Endodermal cell (in vitro differentiated cells): ENCODE data around the gene NOVA1. TPM values are rescaled to one million over a fixed set of nuclear protein-coding genes. Genes with fewer than 3 reads are reported as not detected.

ENCODE experiments used
- DNase-seq: peaks from one replicate; pipeline ENCODE4 v3.0.0-alpha.2; 2017
- H3K27ac ChIP-seq: 2 replicates; pipeline ENCODE4 v1.5.1; 2013; ENCODE audit warnings: mild to moderate bottlenecking, low read depth, low read length, moderate library complexity
- H3K27me3 ChIP-seq: 2 replicates; pipeline ENCODE4 v1.6.1; 2013; ENCODE audit warnings: mild to moderate bottlenecking, low read length, moderate library complexity; ENCODE audit not compliant: insufficient read depth, control insufficient read depth, poor library complexity, severe bottlenecking
- H3K36me3 ChIP-seq: 2 replicates; pipeline ENCODE4 v1.7.0; 2013; ENCODE audit warnings: mild to moderate bottlenecking, low read length, moderate library complexity; ENCODE audit not compliant: control insufficient read depth, insufficient read depth
- H3K4me1 ChIP-seq: one replicate; pipeline ENCODE4 v1.7.0; 2013; ENCODE audit warnings: low read length; ENCODE audit not compliant: control insufficient read depth, insufficient read depth
- H3K4me3 ChIP-seq: 2 replicates; pipeline ENCODE4 v1.5.1; 2013; ENCODE audit warnings: mild to moderate bottlenecking, low read length, moderate library complexity
- H3K9ac ChIP-seq: 2 replicates; pipeline ENCODE4 v1.6.1; 2013; ENCODE audit warnings: mild to moderate bottlenecking, low read length, moderate library complexity; ENCODE audit not compliant: poor library complexity, severe bottlenecking; ENCODE audit errors: extremely low read depth
- H3K9me3 ChIP-seq: 2 replicates; pipeline ENCODE4 v1.6.1; 2013; ENCODE audit warnings: mild to moderate bottlenecking, low read length, moderate library complexity; ENCODE audit not compliant: control insufficient read depth
- H3K27ac Mint-ChIP-seq: 2 replicates; pipeline ENCODE4 v1.8.0; 2020; ENCODE audit warnings: mixed read lengths
- H3K27me3 Mint-ChIP-seq: 2 replicates; pipeline ENCODE4 v1.8.0; 2021; ENCODE audit warnings: mild to moderate bottlenecking, mixed read lengths; ENCODE audit not compliant: insufficient read depth
- H3K36me3 Mint-ChIP-seq: 2 replicates; pipeline ENCODE4 v1.8.0; 2020; ENCODE audit warnings: low read depth, mixed read lengths
- H3K4me1 Mint-ChIP-seq: 2 replicates; pipeline ENCODE4 v1.8.0; 2020; ENCODE audit warnings: mixed read lengths
- H3K4me3 Mint-ChIP-seq: 2 replicates; pipeline ENCODE4 v1.8.0; 2020; ENCODE audit warnings: mild to moderate bottlenecking, moderate library complexity, mixed read lengths
- H3K9me3 Mint-ChIP-seq: 2 replicates; pipeline ENCODE4 v1.8.0; 2020; ENCODE audit warnings: mild to moderate bottlenecking, mixed read lengths
- CTCF ChIP-seq: fragments of 200-600 bp; sonication (generic); conservative IDR thresholded peaks from 2 replicates; pipeline ENCODE4 v1.5.0; 2021; ENCODE audit warnings: antibody characterized with exemption, mild to moderate bottlenecking
- WGBS, 2 experiments: methylation state at CpG; one replicate each; pipeline versions ENCODE4 v1.1.5 to v1.1.7; 2013; ENCODE audit warnings: missing lambda C conversion rate in 2 of 2, mixed read lengths in 1 of 2; ENCODE audit not compliant: insufficient coverage in 1 of 2, insufficient read length in 1 of 2; 5-methylcytosine and 5-hydroxymethylcytosine counted together
- total RNA-seq, 2 donors: library from RNA; stranded (reverse); fragmentation: NEBNext Ultra II Directional in 1 of 2; extraction: Animal tissue kit (Norgen Biotek cat#: 25700) in 1 of 2; gene quantifications; 2 replicates in 1 of 2; 3 replicates in 1 of 2; pipeline ENCODE4 v1.2.1, GENCODE V29; 2021

NOVA1 gene
- total RNA-seq, 2 donors from 2014 or later, result 25.4 to 25.5 TPM

- no peak for TF ChIP-seq CTCF
- Mint-ChIP-seq H3K4me1 (peaks cover 41% of the 10 kb centered on the region), H3K36me3 (no peaks in the 10 kb centered on the region), H3K27me3 (no peaks in the 10 kb centered on the region), H3K9me3 (no peaks in the 10 kb centered on the region), H3K27ac (no peak overlapping the region), H3K4me3 (no peak overlapping the region)
- 90 to 92% methylated on average over 6 to 7 of the region's 7 CpGs for WGBS, 2 experiments
- Histone ChIP-seq H3K4me3 (no peak overlapping the region), H3K27ac (no peak overlapping the region), H3K9ac (no peak overlapping the region), H3K4me1 (peaks cover 21% of the 10 kb centered on the region), H3K9me3 (no peaks in the 10 kb centered on the region), H3K36me3 (no peaks in the 10 kb centered on the region), H3K27me3 (no peaks in the 10 kb centered on the region)
- DNase-seq, result no peak
These were observed 182.2 kb downstream of the NOVA1 start for GRCh38 chr14:26415618-26416123.

- no peaks in the 10 kb centered on the region for H3K27me3 ChIP-seq
- H3K27ac ChIP-seq, result no peak overlapping the region
- TF ChIP-seq CTCF, result no peak
- Mint-ChIP-seq H3K4me1 (peaks cover 40% of the 10 kb centered on the region), H3K27me3 (no peaks in the 10 kb centered on the region), H3K36me3 (no peaks in the 10 kb centered on the region), H3K27ac (no peak overlapping the region), H3K9me3 (no peaks in the 10 kb centered on the region), H3K4me3 (no peak overlapping the region)
- no peak for DNase-seq
- H3K4me1 ChIP-seq, result peaks cover 21% of the 10 kb centered on the region
- no peaks in the 10 kb centered on the region for H3K9me3 ChIP-seq
- H3K9ac ChIP-seq, result no peak overlapping the region
- no peaks in the 10 kb centered on the region for H3K36me3 ChIP-seq
- no peak overlapping the region for H3K4me3 ChIP-seq
These were observed 182.9 kb downstream of the NOVA1 start for GRCh38 chr14:26414926-26415325.

- H3K27ac ChIP-seq, result no peak overlapping the region
- Mint-ChIP-seq H3K27ac (no peak overlapping the region), H3K4me3 (no peak overlapping the region), H3K4me1 (peaks cover 40% of the 10 kb centered on the region), H3K9me3 (no peaks in the 10 kb centered on the region), H3K36me3 (no peaks in the 10 kb centered on the region), H3K27me3 (no peaks in the 10 kb centered on the region)
- no peaks in the 10 kb centered on the region for H3K9me3 ChIP-seq
- no peak overlapping the region for H3K9ac ChIP-seq
- no peaks in the 10 kb centered on the region for H3K36me3 ChIP-seq
- H3K27me3 ChIP-seq, result no peaks in the 10 kb centered on the region
- no peak for DNase-seq
- H3K4me1 ChIP-seq, result peaks cover 21% of the 10 kb centered on the region
- no peak for TF ChIP-seq CTCF
- no peak overlapping the region for H3K4me3 ChIP-seq
- 96 to 100% methylated on average over 1 of the region's 1 CpG for WGBS, 2 experiments
These were observed 183.7 kb downstream of the NOVA1 start for GRCh38 chr14:26414103-26414502.
